ENCODE results near the gene LRP5. TPM values are rescaled to one million over a fixed set of nuclear protein-coding genes. Genes with fewer than 3 reads are reported as not detected.
A peak's percentile ranks its signal among the peaks of the same experiment; 100 is the strongest.

The LRP5 gene
- total RNA-seq, 1 donor from 2014 or later: 101 TPM

- peak within 1 kb of the TSS; percentile 96 for H3K27ac ChIP-seq
- TF ChIP-seq CTCF (IDR thresholded peaks at IDR 0.05): no peak
- intact Hi-C loops (cut with DNase I): no loop called here
Measured at GRCh38 chr11:68460741-68461574, 148.6 kb downstream of the LRP5 start, which contains the start of gene PPP6R3. TSS of gene PPP6R3 (plus strand) at chr11:68460752. CDS start at chr11:68537665, 76,913 bp downstream.

GRCh38 chr11:68461575-68461917 is 149.2 kb downstream of the LRP5 start:
- H3K36me3 ChIP-seq: no peaks in the 10 kb centered on the region
- ATAC-seq (no peak), DNase-seq (peak; percentile 10)
- H3K27me3 ChIP-seq: no peaks in the 10 kb centered on the region
- H3K27ac ChIP-seq: peak overlapping the region; percentile 96
- peaks cover 49% of the 10 kb centered on the region for H3K4me1 ChIP-seq
- intact Hi-C loops (cut with DNase I): no loop called here
- TF ChIP-seq CTCF (IDR thresholded peaks at IDR 0.05): no peak
- peak overlapping the region; percentile 84 for H3K4me3 ChIP-seq
- no peaks in the 10 kb centered on the region for H3K9me3 ChIP-seq

More at GRCh38 chr11:68460741-68461574, 148.6 kb downstream of the LRP5 start, which contains the start of gene PPP6R3:
- Histone ChIP-seq H3K4me3 (peak within 1 kb of the TSS; percentile 84), H3K9me3 (no peaks in the 10 kb centered on the region), H3K27me3 (no peaks in the 10 kb centered on the region), H3K4me1 (peaks cover 43% of the 10 kb centered on the region), H3K36me3 (no peaks in the 10 kb centered on the region)
- no peak for DNase-seq
- peak; percentile 73 for ATAC-seq

GRCh38 chr11:68463714-68464113 is 151.3 kb downstream of the LRP5 start:
- no peak for ATAC-seq
- H3K9me3 ChIP-seq: no peaks in the 10 kb centered on the region
- peak; percentile 7 for DNase-seq
- intact Hi-C loops (cut with DNase I): no loop called here
- H3K4me1 ChIP-seq: peaks cover 65% of the 10 kb centered on the region
- TF ChIP-seq CTCF (IDR thresholded peaks at IDR 0.05): no peak
- no peak overlapping the region for H3K27ac ChIP-seq
- no peaks in the 10 kb centered on the region for H3K36me3 ChIP-seq
- H3K4me3 ChIP-seq: no peak overlapping the region
- no peaks in the 10 kb centered on the region for H3K27me3 ChIP-seq

GRCh38 chr11:68467201-68467834 is 154.9 kb downstream of the LRP5 start:
- no peaks in the 10 kb centered on the region for H3K27me3 ChIP-seq
- DNase-seq: no peak
- TF ChIP-seq CTCF (IDR thresholded peaks at IDR 0.05): no peak
- no peaks in the 10 kb centered on the region for H3K36me3 ChIP-seq
- H3K4me3 ChIP-seq: no peak overlapping the region
- no peak for ATAC-seq
- H3K27ac ChIP-seq: no peak overlapping the region
- H3K4me1 ChIP-seq: peaks cover 88% of the 10 kb centered on the region
- H3K9me3 ChIP-seq: no peaks in the 10 kb centered on the region
- intact Hi-C loops (cut with DNase I): no loop called here

- Histone ChIP-seq H3K4me1 (peaks cover 81% of the 10 kb centered on the region), H3K27ac (no peak overlapping the region), H3K4me3 (no peak overlapping the region), H3K9me3 (no peaks in the 10 kb centered on the region), H3K36me3 (no peaks in the 10 kb centered on the region), H3K27me3 (no peaks in the 10 kb centered on the region)
- no peak for TF ChIP-seq CTCF (IDR thresholded peaks at IDR 0.05)
- ATAC-seq (no peak), DNase-seq (no peak)
- intact Hi-C loops (cut with DNase I): no loop called here
Measured at GRCh38 chr11:68468217-68468828, 155.9 kb downstream of the LRP5 start.
